Sigmoid colon (tissue), 7 donors: Measurements from ENCODE around the gene AVPR2. TPM values are rescaled to one million over a fixed set of nuclear protein-coding genes. Genes with fewer than 3 reads are reported as not detected.

ENCODE experiments used
- DNase-seq: peaks from one replicate; pipeline ENCODE4 v3.0.0-alpha.2; 2019
- H3K27ac ChIP-seq, 4 donors: fragments of 200-600 bp; sonication (generic); one replicate each; pipeline ENCODE4 v1.5.1; 2016 to 2019; ENCODE audit warnings: mild to moderate bottlenecking in 1 of 4
- H3K27me3 ChIP-seq, 3 donors: fragments of 200-600 bp; sonication (generic); one replicate each; pipeline ENCODE4 v1.5.1; 2019; ENCODE audit warnings: mild to moderate bottlenecking in 1 of 3
- H3K36me3 ChIP-seq, 4 donors: fragments of 200-600 bp; sonication (generic); one replicate each; pipeline ENCODE4 v1.5.1; 2016 to 2019
- H3K4me1 ChIP-seq, 4 donors: fragments of 200-600 bp; sonication (generic); one replicate each; pipeline ENCODE4 v1.5.1; 2017 to 2019
- H3K4me3 ChIP-seq, 4 donors: fragments of 200-600 bp; sonication (generic); one replicate each; pipeline ENCODE4 v1.5.1; 2017 to 2019; ENCODE audit warnings: mild to moderate bottlenecking in 2 of 4, moderate library complexity in 1 of 4
- H3K9me3 ChIP-seq, 4 donors: fragments of 200-600 bp in 3 of 4; sonication (generic) in 3 of 4; one replicate each; pipeline versions ENCODE4 v1.5.1 to v1.6.1; 2013 to 2019
- CTCF ChIP-seq, 4 experiments: fragments of 450-650 bp in 3 of 4; fragments of 200-600 bp in 1 of 4; IDR thresholded peaks; one replicate each; pipeline ENCODE4 v1.5.1; 2016 to 2019; ENCODE audit warnings: antibody characterized with exemption in 4 of 4, mild to moderate bottlenecking in 3 of 4, moderate library complexity in 2 of 4
- EP300 ChIP-seq, 4 donors: sonication (generic); formaldehyde crosslinking; IDR thresholded peaks; one replicate each; pipeline ENCODE4 v1.6.1; 2017; ENCODE audit warnings: antibody characterized with exemption in 4 of 4
- POLR2A ChIP-seq, 2 donors: fragments of 450-650 bp; IDR thresholded peaks; one replicate each; pipeline ENCODE4 v1.6.1; 2016; ENCODE audit warnings: antibody characterized with exemption in 2 of 2, mild to moderate bottlenecking in 2 of 2, moderate library complexity in 2 of 2
- POLR2AphosphoS5 ChIP-seq, 4 donors: sonication (generic); formaldehyde crosslinking; IDR thresholded peaks; one replicate each; pipeline ENCODE4 v1.6.1; 2017; ENCODE audit warnings: antibody characterized with exemption in 4 of 4
- WGBS, 2 donors: extraction: QIAGEN DNeasy Blood & Tissue Kit; methylation state at CpG; one replicate each; pipeline ENCODE4 v1.1.7; 2013; 5-methylcytosine and 5-hydroxymethylcytosine counted together
- intact Hi-C: fragments of 100-400 bp; cut with DNase I; formaldehyde crosslinking; loops from one replicate; pipeline ENCODE4 v1.15.1; 2023
- polyA plus RNA-seq, 3 donors: library from polyadenylated mRNA; stranded (reverse); fragments of 200-250 nt; gene quantifications; one replicate each; pipeline ENCODE4 v1.2.3, GENCODE V29; 2013
- total RNA-seq, 4 donors: library from RNA; depleted of rRNA; stranded (reverse); fragments of >200 nt; gene quantifications; one replicate each; pipeline ENCODE4 v1.1.0, GENCODE V29; 2016
- donor health status: healthy with polysubstance abuse.
- donor health status: Bipolar disorder and iron deficiency.
- donor health status: healthy.

The AVPR2 gene
- total and polyA plus RNA-seq, 7 donors, result 1.1 to 2.2 (median 1.1) TPM; not detected in 2

GRCh38 chrX:153920546-153920945, 16.1 kb downstream of the AVPR2 start:
- intact Hi-C loops, result no loop called here
- Histone ChIP-seq H3K9me3 (no peaks in the 10 kb centered on the region), H3K4me3 (no peak overlapping the region), H3K36me3 (no peaks in the 10 kb centered on the region), H3K27me3 (no peaks in the 10 kb centered on the region), H3K27ac (no peak overlapping the region), H3K4me1 (peaks cover 0 to 26% (median 17%) of the 10 kb centered on the region in 4 donors)
- no peak for DNase-seq
- WGBS, 2 donors, result 97% methylated on average over 14 of the region's 14 CpGs
- TF ChIP-seq CTCF (IDR thresholded peaks at IDR 0.05) (no peak), EP300 (IDR thresholded peaks at IDR 0.05) (no peak), POLR2A (IDR thresholded peaks at IDR 0.05) (no peak), POLR2AphosphoS5 (IDR thresholded peaks at IDR 0.05) (no peak)

GRCh38 chrX:153921070-153921469, 16.6 kb downstream of the AVPR2 start:
- Histone ChIP-seq H3K4me3 (peak overlapping the region in 1 of 4 donors; percentile 16), H3K4me1 (peaks cover 0 to 26% (median 18%) of the 10 kb centered on the region in 4 donors), H3K9me3 (no peaks in the 10 kb centered on the region), H3K27ac (peak overlapping the region in 3 of 4 donors; percentile 59 to 65 (median 63)), H3K36me3 (no peaks in the 10 kb centered on the region), H3K27me3 (no peaks in the 10 kb centered on the region)
- 85 to 87% methylated on average over 16 of the region's 16 CpGs for WGBS, 2 donors
- no peak for TF ChIP-seq CTCF (IDR thresholded peaks at IDR 0.05)
- no peak for TF ChIP-seq POLR2AphosphoS5 (IDR thresholded peaks at IDR 0.05)
- TF ChIP-seq POLR2A (IDR thresholded peaks at IDR 0.05), result no peak
- TF ChIP-seq EP300 (IDR thresholded peaks at IDR 0.05), result no peak
- no peak for DNase-seq
- intact Hi-C loops, result no loop called here

GRCh38 chrX:153921511-153922446, 17.3 kb downstream of the AVPR2 start:
- H3K4me1 ChIP-seq, result peaks cover 0 to 32% (median 25%) of the 10 kb centered on the region in 4 donors
- intact Hi-C loops, result loop anchor here (2.0 kb wide), 1 partner anchor 93 kb away; no protein-coding TSS in a partner anchor
- H3K9me3 ChIP-seq, result no peaks in the 10 kb centered on the region
- peak overlapping the region in 3 of 4 donors; percentile 59 to 65 (median 63) for H3K27ac ChIP-seq
- H3K4me3 ChIP-seq, result peak overlapping the region in 1 of 4 donors; percentile 16
- H3K36me3 ChIP-seq, result no peaks in the 10 kb centered on the region
- DNase-seq, result no peak
- 60 to 80% methylated on average over 40 of the region's 40 CpGs for WGBS, 2 donors
- no peak for TF ChIP-seq CTCF (IDR thresholded peaks at IDR 0.05)
- no peak for TF ChIP-seq POLR2A (IDR thresholded peaks at IDR 0.05)
- no peak for TF ChIP-seq POLR2AphosphoS5 (IDR thresholded peaks at IDR 0.05)
- H3K27me3 ChIP-seq, result no peaks in the 10 kb centered on the region

- H3K4me1 ChIP-seq, result peaks cover 0 to 42% (median 30%) of the 10 kb centered on the region in 4 donors
- WGBS, 2 donors, result 54 to 60% methylated on average over 25 of the region's 25 CpGs
Measured at GRCh38 chrX:153922932-153923857, 18.7 kb downstream of the AVPR2 start.

More at GRCh38 chrX:153922932-153923857, 18.7 kb downstream of the AVPR2 start:
- intact Hi-C loops, result loop anchor here (2.0 kb wide), 1 partner anchor 94 kb away; no protein-coding TSS in a partner anchor
- Histone ChIP-seq H3K36me3 (no peaks in the 10 kb centered on the region), H3K4me3 (no peak overlapping the region), H3K27ac (peak overlapping the region in 1 of 4 donors; percentile 11), H3K9me3 (no peaks in the 10 kb centered on the region), H3K27me3 (no peaks in the 10 kb centered on the region)
- peak; percentile 94 for DNase-seq
- no peak for TF ChIP-seq POLR2A (IDR thresholded peaks at IDR 0.05)
- no peak for TF ChIP-seq EP300 (IDR thresholded peaks at IDR 0.05)
- TF ChIP-seq CTCF (IDR thresholded peaks at IDR 0.05), result peak; percentile 11 to 49 (median 22)
- TF ChIP-seq POLR2AphosphoS5 (IDR thresholded peaks at IDR 0.05), result peak in 2 of 4 donors; percentile 15 to 17
